Smooth muscle cell of the umbilical artery (primary cell): Measurements from ENCODE around the gene RSPH3. TPM values are rescaled to one million over a fixed set of nuclear protein-coding genes. Genes with fewer than 3 reads are reported as not detected.

Source experiments
- total RNA-seq: library from RNA; depleted of rRNA; stranded (reverse); fragments of >200 nt; gene quantifications from 2 replicates; pipeline ENCODE4 v1.2.3, GENCODE V29; 2014

RSPH3 gene
- total RNA-seq: 4.5 and 6.5 TPM in 2 replicates

DNA sequence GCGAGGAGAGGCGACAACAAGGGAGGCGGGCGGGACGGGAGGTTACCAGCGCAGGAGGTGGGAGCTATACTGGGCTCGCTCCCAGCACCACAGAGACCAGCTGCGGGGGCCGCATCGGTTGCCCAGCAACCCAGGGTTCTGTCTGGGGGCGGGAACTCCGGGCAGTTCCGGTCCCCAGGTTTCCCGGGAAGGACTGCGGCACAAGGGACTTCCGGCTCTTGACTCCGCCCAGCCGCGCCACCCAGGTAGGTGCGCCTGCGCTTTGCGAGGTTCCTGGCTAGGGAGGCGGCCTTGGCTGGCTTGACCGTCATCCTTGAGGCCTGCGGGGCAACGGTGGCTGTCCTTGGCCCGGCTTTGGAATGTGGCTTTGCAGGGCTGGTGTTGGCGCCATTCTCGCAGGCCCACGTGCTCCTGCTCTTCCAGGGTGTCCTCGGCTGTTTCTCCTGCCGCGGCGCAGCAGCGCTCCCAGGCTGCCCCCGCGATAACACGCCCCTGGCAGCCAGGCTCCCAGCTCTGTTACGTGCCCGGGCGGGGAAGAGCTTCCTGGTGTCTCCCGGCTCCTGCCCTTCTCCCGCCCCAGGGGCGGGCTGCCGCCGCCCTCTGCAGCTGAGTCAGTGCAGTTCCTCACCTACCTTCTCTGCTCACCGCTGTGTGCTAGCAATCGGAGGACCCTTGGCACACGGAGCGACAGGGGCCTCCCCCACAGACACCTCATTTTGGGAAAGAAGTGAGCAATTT lies at the start of gene RSPH3:
RSPH3 (minus strand) TSS at position 537 of the 738 bp plus-strand sequence. CDS start 652 bp downstream, outside the sequence.

GRCh38 chr6:159044899-159045727 lies 45.1 kb upstream of the RSPH3 start, which contains the start of gene TAGAP:
Gene TAGAP (minus strand): TSS chr6:159044991. CDS start chr6:159044146, 845 bp downstream.

Other genes with a start within 250 kb of the RSPH3 start
- gene EZR, start 180.8 kb downstream of the RSPH3 start, total RNA-seq: 25.2 and 81.2 TPM in 2 replicates
- not detected in 2 replicates for gene TAGAP, start 44.8 kb upstream of the RSPH3 start, total RNA-seq
- gene FNDC1, start 169.2 kb upstream of the RSPH3 start, total RNA-seq: 0.30 TPM in 1 of 2 replicates, not detected in the other